GM19467 (cell line): ENCODE data around the gene TRPM2.

Experiments
- ATAC-seq: cut with Tn5 transposase; IDR thresholded peaks from one replicate; pipeline ENCODE4 v1.9.1; 2021; ENCODE audit warnings: mild to moderate bottlenecking, moderate library complexity; ENCODE audit not compliant: unreplicated experiment

TRPM2 gene

GRCh38 chr21:44353191-44353970, at the start of gene TRPM2:
TSS of gene TRPM2 (plus strand) at chr21:44353621. CDS start at chr21:44353701, 80 bp downstream.
- ATAC-seq = no peak

GRCh38 chr21:44304011-44304616, 49.3 kb upstream of the TRPM2 start:
- no peak for ATAC-seq

- ATAC-seq = no peak
Observed at GRCh38 chr21:44304877-44305293, 48.5 kb upstream of the TRPM2 start.

GRCh38 chr21:44305691-44306090, 47.7 kb upstream of the TRPM2 start:
- no peak for ATAC-seq

- no peak for ATAC-seq
Observed at GRCh38 chr21:44306936-44307704, 46.3 kb upstream of the TRPM2 start.

- no peak for ATAC-seq
Observed at GRCh38 chr21:44310628-44311507, 42.6 kb upstream of the TRPM2 start.

- no peak for ATAC-seq
Observed at GRCh38 chr21:44312089-44312488, 41.3 kb upstream of the TRPM2 start.

- no peak for ATAC-seq
Observed at GRCh38 chr21:44312716-44313115, 40.7 kb upstream of the TRPM2 start.

- ATAC-seq = no peak
Observed at GRCh38 chr21:44313451-44313850, 40.0 kb upstream of the TRPM2 start.

GRCh38 chr21:44314128-44314527, 39.3 kb upstream of the TRPM2 start:
- ATAC-seq = no peak

- no peak for ATAC-seq
Observed at GRCh38 chr21:44314561-44314960, 38.9 kb upstream of the TRPM2 start.

- ATAC-seq = no peak
Observed at GRCh38 chr21:44315691-44316203, 37.7 kb upstream of the TRPM2 start.

- ATAC-seq = no peak
Observed at GRCh38 chr21:44316277-44316900, 37.0 kb upstream of the TRPM2 start.

- no peak for ATAC-seq
Observed at GRCh38 chr21:44317241-44317782, 36.1 kb upstream of the TRPM2 start.

- ATAC-seq = no peak
Observed at GRCh38 chr21:44317871-44318270, 35.5 kb upstream of the TRPM2 start.

GRCh38 chr21:44318489-44319285, 34.7 kb upstream of the TRPM2 start:
- ATAC-seq = no peak

GRCh38 chr21:44319407-44320065, 33.9 kb upstream of the TRPM2 start:
- ATAC-seq = no peak

GRCh38 chr21:44320847-44321246, 32.6 kb upstream of the TRPM2 start:
- ATAC-seq = no peak
